ENCODE measurements around the gene RALGAPA2.

Gene RALGAPA2

GRCh38 chr20:20472684-20473274 lies 239.7 kb downstream of the RALGAPA2 start:
- Histone ChIP-seq H3K36me3 (ENCODE audit: insufficient read depth, low read length) (no peaks in the 10 kb centered on the region), H3K4me2 (ENCODE audit: low read length) (no peak overlapping the region), H3K9me3 (replicated peaks; ENCODE audit: low read length) (no peaks in the 10 kb centered on the region), H3K4me1 (ENCODE audit: control insufficient read depth, insufficient read depth, low read length) (no peaks in the 10 kb centered on the region), H3K4me3 (ENCODE audit: low read length) (no peak overlapping the region), H3K27me3 (ENCODE audit: control insufficient read depth, insufficient read depth, low read length) (no peaks in the 10 kb centered on the region), H3K9ac (ENCODE audit: low read depth, low read length) (no peak overlapping the region)

- Histone ChIP-seq H3K9ac (ENCODE audit: low read depth, low read length) (no peak overlapping the region), H3K4me2 (ENCODE audit: low read length) (no peak overlapping the region), H3K9me3 (replicated peaks; ENCODE audit: low read length) (no peaks in the 10 kb centered on the region), H3K36me3 (ENCODE audit: insufficient read depth, low read length) (no peaks in the 10 kb centered on the region), H3K4me3 (ENCODE audit: low read length) (no peak overlapping the region), H3K27me3 (ENCODE audit: control insufficient read depth, insufficient read depth, low read length) (no peaks in the 10 kb centered on the region), H3K4me1 (ENCODE audit: control insufficient read depth, insufficient read depth, low read length) (peaks cover 9% of the 10 kb centered on the region)
These were observed 246.0 kb downstream of the RALGAPA2 start for GRCh38 chr20:20466341-20466879.

- H3K9me3 ChIP-seq (replicated peaks; ENCODE audit: low read length) = no peaks in the 10 kb centered on the region
- peaks cover 9% of the 10 kb centered on the region for H3K4me1 ChIP-seq (ENCODE audit: control insufficient read depth, insufficient read depth, low read length)
- H3K36me3 ChIP-seq (ENCODE audit: insufficient read depth, low read length) = no peaks in the 10 kb centered on the region
- no peak overlapping the region for H3K9ac ChIP-seq (ENCODE audit: low read depth, low read length)
- H3K27me3 ChIP-seq (ENCODE audit: control insufficient read depth, insufficient read depth, low read length) = no peaks in the 10 kb centered on the region
- no peak overlapping the region for H3K4me3 ChIP-seq (ENCODE audit: low read length)
- H3K4me2 ChIP-seq (ENCODE audit: low read length) = no peak overlapping the region
These were observed 247.2 kb downstream of the RALGAPA2 start for GRCh38 chr20:20465252-20465651.

- Histone ChIP-seq H3K4me2 (ENCODE audit: low read length) (no peak overlapping the region), H3K36me3 (ENCODE audit: insufficient read depth, low read length) (no peaks in the 10 kb centered on the region), H3K9ac (ENCODE audit: low read depth, low read length) (no peak overlapping the region), H3K9me3 (replicated peaks; ENCODE audit: low read length) (no peaks in the 10 kb centered on the region), H3K27me3 (ENCODE audit: control insufficient read depth, insufficient read depth, low read length) (no peaks in the 10 kb centered on the region), H3K4me1 (ENCODE audit: control insufficient read depth, insufficient read depth, low read length) (peaks cover 9% of the 10 kb centered on the region), H3K4me3 (ENCODE audit: low read length) (no peak overlapping the region)
These were observed 248.5 kb downstream of the RALGAPA2 start for GRCh38 chr20:20463933-20464374.

- Histone ChIP-seq H3K4me1 (ENCODE audit: control insufficient read depth, insufficient read depth, low read length) (peaks cover 11% of the 10 kb centered on the region), H3K9ac (ENCODE audit: low read depth, low read length) (no peak overlapping the region), H3K4me3 (ENCODE audit: low read length) (no peak overlapping the region), H3K36me3 (ENCODE audit: insufficient read depth, low read length) (no peaks in the 10 kb centered on the region), H3K27me3 (ENCODE audit: control insufficient read depth, insufficient read depth, low read length) (no peaks in the 10 kb centered on the region), H3K4me2 (ENCODE audit: low read length) (no peak overlapping the region), H3K9me3 (replicated peaks; ENCODE audit: low read length) (no peaks in the 10 kb centered on the region)
These were observed 250.3 kb downstream of the RALGAPA2 start for GRCh38 chr20:20462185-20462584.

- Histone ChIP-seq H3K36me3 (ENCODE audit: insufficient read depth, low read length) (no peaks in the 10 kb centered on the region), H3K27me3 (ENCODE audit: control insufficient read depth, insufficient read depth, low read length) (no peaks in the 10 kb centered on the region), H3K4me1 (ENCODE audit: control insufficient read depth, insufficient read depth, low read length) (peaks cover 6% of the 10 kb centered on the region)
These were observed 250.9 kb downstream of the RALGAPA2 start for GRCh38 chr20:20461551-20461950.

GRCh38 chr20:20459726-20460125 lies 252.7 kb downstream of the RALGAPA2 start:
- no peaks in the 10 kb centered on the region for H3K27me3 ChIP-seq (ENCODE audit: control insufficient read depth, insufficient read depth, low read length)
- no peak overlapping the region for H3K4me3 ChIP-seq (ENCODE audit: low read length)
- H3K4me1 ChIP-seq (ENCODE audit: control insufficient read depth, insufficient read depth, low read length) = peaks cover 3% of the 10 kb centered on the region
- no peak overlapping the region for H3K4me2 ChIP-seq (ENCODE audit: low read length)
- H3K36me3 ChIP-seq (ENCODE audit: insufficient read depth, low read length) = no peaks in the 10 kb centered on the region
- no peak overlapping the region for H3K9ac ChIP-seq (ENCODE audit: low read depth, low read length)
- H3K9me3 ChIP-seq (replicated peaks; ENCODE audit: low read length) = no peaks in the 10 kb centered on the region

More at GRCh38 chr20:20461551-20461950, 250.9 kb downstream of the RALGAPA2 start:
- H3K9ac ChIP-seq (ENCODE audit: low read depth, low read length) = no peak overlapping the region
- no peaks in the 10 kb centered on the region for H3K9me3 ChIP-seq (replicated peaks; ENCODE audit: low read length)
- H3K4me3 ChIP-seq (ENCODE audit: low read length) = no peak overlapping the region
- no peak overlapping the region for H3K4me2 ChIP-seq (ENCODE audit: low read length)

GRCh38 chr20:20457392-20458126 lies 254.9 kb downstream of the RALGAPA2 start:
- H3K9me3 ChIP-seq (replicated peaks; ENCODE audit: low read length) = no peaks in the 10 kb centered on the region
- no peak overlapping the region for H3K4me3 ChIP-seq (ENCODE audit: low read length)
- H3K27me3 ChIP-seq (ENCODE audit: control insufficient read depth, insufficient read depth, low read length) = no peaks in the 10 kb centered on the region
- no peak overlapping the region for H3K4me2 ChIP-seq (ENCODE audit: low read length)
- no peaks in the 10 kb centered on the region for H3K36me3 ChIP-seq (ENCODE audit: insufficient read depth, low read length)
- no peak overlapping the region for H3K9ac ChIP-seq (ENCODE audit: low read depth, low read length)
- peaks cover 7% of the 10 kb centered on the region for H3K4me1 ChIP-seq (ENCODE audit: control insufficient read depth, insufficient read depth, low read length)

- peaks cover 15% of the 10 kb centered on the region for H3K4me1 ChIP-seq (ENCODE audit: control insufficient read depth, insufficient read depth, low read length)
- H3K4me3 ChIP-seq (ENCODE audit: low read length) = no peak overlapping the region
- no peaks in the 10 kb centered on the region for H3K9me3 ChIP-seq (replicated peaks; ENCODE audit: low read length)
- H3K27me3 ChIP-seq (ENCODE audit: control insufficient read depth, insufficient read depth, low read length) = no peaks in the 10 kb centered on the region
- no peak overlapping the region for H3K4me2 ChIP-seq (ENCODE audit: low read length)
- H3K9ac ChIP-seq (ENCODE audit: low read depth, low read length) = no peak overlapping the region
- no peaks in the 10 kb centered on the region for H3K36me3 ChIP-seq (ENCODE audit: insufficient read depth, low read length)
These were observed 255.7 kb downstream of the RALGAPA2 start for GRCh38 chr20:20456741-20457140.

GRCh38 chr20:20455926-20456325 lies 256.5 kb downstream of the RALGAPA2 start:
- Histone ChIP-seq H3K9ac (ENCODE audit: low read depth, low read length) (no peak overlapping the region), H3K4me2 (ENCODE audit: low read length) (no peak overlapping the region), H3K36me3 (ENCODE audit: insufficient read depth, low read length) (no peaks in the 10 kb centered on the region), H3K27me3 (ENCODE audit: control insufficient read depth, insufficient read depth, low read length) (no peaks in the 10 kb centered on the region), H3K4me1 (ENCODE audit: control insufficient read depth, insufficient read depth, low read length) (peaks cover 15% of the 10 kb centered on the region), H3K4me3 (ENCODE audit: low read length) (no peak overlapping the region), H3K9me3 (replicated peaks; ENCODE audit: low read length) (no peaks in the 10 kb centered on the region)

- Histone ChIP-seq H3K36me3 (ENCODE audit: insufficient read depth, low read length) (no peaks in the 10 kb centered on the region), H3K4me2 (ENCODE audit: low read length) (no peak overlapping the region), H3K9me3 (replicated peaks; ENCODE audit: low read length) (no peaks in the 10 kb centered on the region), H3K4me1 (ENCODE audit: control insufficient read depth, insufficient read depth, low read length) (peaks cover 15% of the 10 kb centered on the region), H3K27me3 (ENCODE audit: control insufficient read depth, insufficient read depth, low read length) (no peaks in the 10 kb centered on the region), H3K4me3 (ENCODE audit: low read length) (no peak overlapping the region), H3K9ac (ENCODE audit: low read depth, low read length) (no peak overlapping the region)
These were observed 257.4 kb downstream of the RALGAPA2 start for GRCh38 chr20:20454850-20455627.
